GM21367 (cell line): Measurements from ENCODE around the gene PARP12.

Experiments
- ATAC-seq: cut with Tn5 transposase; IDR thresholded peaks from one replicate; pipeline ENCODE4 v1.9.1; 2021; ENCODE audit not compliant: unreplicated experiment

The PARP12 gene

GRCh38 chr7:140035400-140036223, 27.1 kb downstream of the PARP12 start:
- ATAC-seq = no peak

GRCh38 chr7:140034421-140034820, 28.3 kb downstream of the PARP12 start:
- no peak for ATAC-seq

GRCh38 chr7:140033779-140034363, 28.9 kb downstream of the PARP12 start:
- no peak for ATAC-seq

GRCh38 chr7:140033036-140033435, 29.7 kb downstream of the PARP12 start:
- ATAC-seq = no peak

GRCh38 chr7:140031364-140031763, 31.4 kb downstream of the PARP12 start:
- no peak for ATAC-seq

GRCh38 chr7:140029072-140029471, 33.7 kb downstream of the PARP12 start:
- no peak for ATAC-seq

- no peak for ATAC-seq
These were observed 34.4 kb downstream of the PARP12 start for GRCh38 chr7:140028311-140028710.

GRCh38 chr7:140027858-140028257, 34.9 kb downstream of the PARP12 start:
- ATAC-seq = no peak

- ATAC-seq = no peak
These were observed 35.8 kb downstream of the PARP12 start for GRCh38 chr7:140026935-140027334.

GRCh38 chr7:140025814-140026433, 36.8 kb downstream of the PARP12 start:
- ATAC-seq = no peak

GRCh38 chr7:140025241-140025640, 37.5 kb downstream of the PARP12 start:
- no peak for ATAC-seq

- no peak for ATAC-seq
These were observed 38.2 kb downstream of the PARP12 start for GRCh38 chr7:140024585-140024984.

GRCh38 chr7:140023728-140024127, 39.0 kb downstream of the PARP12 start:
- ATAC-seq = no peak

GRCh38 chr7:140022582-140023211, 40.1 kb downstream of the PARP12 start:
- ATAC-seq = no peak

- ATAC-seq = no peak
These were observed 41.1 kb downstream of the PARP12 start for GRCh38 chr7:140021603-140022002.

GRCh38 chr7:140019606-140020005, 43.1 kb downstream of the PARP12 start:
- ATAC-seq = no peak

GRCh38 chr7:140019172-140019571, 43.6 kb downstream of the PARP12 start:
- ATAC-seq = no peak

GRCh38 chr7:140018125-140019043, 44.4 kb downstream of the PARP12 start:
- no peak for ATAC-seq

- no peak for ATAC-seq
These were observed 45.2 kb downstream of the PARP12 start for GRCh38 chr7:140017543-140017942.

GRCh38 chr7:140017034-140017433, 45.7 kb downstream of the PARP12 start:
- ATAC-seq = no peak

- no peak for ATAC-seq
These were observed 46.2 kb downstream of the PARP12 start for GRCh38 chr7:140016540-140016939.
